Medulla oblongata (tissue), 1 donor: Measurements from ENCODE around the gene MAP2.
"Not testable (repeated sequence)": the region's sequence is repeated elsewhere in the genome, so short reads cannot be mapped to it uniquely, and the experiment has no call there.

Experiments
- DNase-seq: peaks from one replicate; pipeline ENCODE4 v3.0.0-alpha.2; 2015; ENCODE audit errors: extremely low spot score

MAP2 gene

GRCh38 chr2:209473930-209474419 is 50.1 kb downstream of the MAP2 start:
- no peak for DNase-seq

- DNase-seq: no peak
These were observed 51.1 kb downstream of the MAP2 start for GRCh38 chr2:209474960-209475359.

DNA sequence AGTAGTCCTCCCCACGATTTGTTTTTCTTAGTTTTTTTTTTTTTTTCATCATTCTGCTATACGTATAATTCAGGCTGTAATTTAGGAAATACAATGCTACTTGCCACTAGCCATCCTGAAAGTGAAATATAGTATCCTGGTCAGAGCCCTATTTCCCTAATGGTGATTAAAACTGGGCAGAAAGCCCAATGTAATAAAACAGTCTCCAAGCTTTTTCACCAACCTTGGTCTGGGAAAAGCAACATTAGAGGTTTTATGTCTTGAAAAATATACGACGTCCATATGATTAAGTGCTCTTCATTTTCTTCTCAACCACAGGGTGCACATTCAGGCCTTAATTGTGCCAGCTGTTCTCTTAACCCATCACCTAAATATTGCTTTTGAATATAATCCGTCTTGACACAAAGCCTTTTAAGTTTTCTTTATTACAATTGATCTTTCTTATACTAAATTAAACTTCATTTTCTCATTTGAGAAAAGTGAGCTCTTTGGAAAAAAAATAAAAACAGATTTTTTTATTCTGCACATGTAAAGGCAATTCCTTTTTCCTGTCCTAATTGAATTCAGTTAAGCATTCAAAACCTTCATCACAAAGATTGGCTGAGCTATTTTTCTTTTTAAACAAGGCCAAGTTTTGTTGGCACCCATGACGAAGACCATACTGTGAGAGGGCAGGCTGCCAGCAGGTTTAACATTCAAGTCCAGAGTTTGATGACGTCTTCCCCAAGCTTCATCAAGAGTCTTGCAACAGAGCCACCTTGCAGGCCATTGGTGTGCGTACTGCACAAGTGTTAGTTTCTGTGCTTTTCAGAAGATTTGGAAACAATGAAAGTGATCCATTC is 52.7 kb downstream of the MAP2 start:
- peak; percentile 69 for DNase-seq

GRCh38 chr2:209492296-209492695 is 68.4 kb downstream of the MAP2 start:
- not testable (repeated sequence) for DNase-seq

GRCh38 chr2:209495068-209495620 is 71.3 kb downstream of the MAP2 start:
- DNase-seq: not testable (repeated sequence)

GRCh38 chr2:209495855-209496585 is 72.2 kb downstream of the MAP2 start:
- no peak for DNase-seq

DNA sequence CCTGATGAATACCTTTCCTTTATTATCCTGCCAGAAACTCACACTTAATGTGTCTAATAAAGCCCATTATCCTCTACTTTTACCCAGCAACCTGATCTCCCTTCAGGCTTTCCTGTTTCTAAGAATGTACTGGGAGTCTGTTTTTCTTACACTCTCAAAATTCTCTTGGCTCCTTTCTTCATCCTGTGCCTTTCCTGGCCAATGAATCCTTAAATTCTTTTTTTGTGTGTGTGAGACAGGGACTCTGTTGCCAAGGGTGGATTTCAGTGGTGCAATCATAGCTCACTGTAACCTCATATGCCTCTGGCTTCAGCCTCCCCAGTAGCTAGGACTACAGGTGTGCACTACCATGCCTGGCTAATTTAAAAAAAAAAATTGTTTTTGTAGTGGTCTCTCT is 72.7 kb downstream of the MAP2 start:
- DNase-seq: no peak

DNA sequence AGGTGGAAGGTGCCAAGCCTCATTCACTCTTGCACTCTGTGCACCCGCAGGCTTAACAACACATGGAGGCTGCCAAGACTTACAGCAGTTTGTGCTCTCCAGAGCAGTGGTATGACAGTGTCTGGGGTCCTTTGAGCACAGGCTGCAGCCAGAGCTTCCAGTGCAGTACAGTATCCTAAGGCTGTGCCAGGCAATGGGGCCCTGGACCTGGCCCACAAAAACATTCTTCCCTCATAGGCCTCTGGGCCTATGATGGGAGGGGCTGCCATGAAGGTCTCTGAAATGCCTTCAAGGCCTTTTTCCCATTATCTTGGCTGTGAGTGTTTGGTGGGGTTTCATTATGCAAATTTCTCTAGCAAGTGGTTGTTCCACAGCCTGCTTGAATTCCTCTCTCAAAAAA is 74.8 kb downstream of the MAP2 start:
- no peak for DNase-seq

GRCh38 chr2:209499069-209499468 is 75.2 kb downstream of the MAP2 start:
- DNase-seq: no peak

GRCh38 chr2:209501579-209501978 is 77.7 kb downstream of the MAP2 start:
- no peak for DNase-seq

GRCh38 chr2:209505410-209505809 is 81.6 kb downstream of the MAP2 start:
- no peak for DNase-seq

DNA sequence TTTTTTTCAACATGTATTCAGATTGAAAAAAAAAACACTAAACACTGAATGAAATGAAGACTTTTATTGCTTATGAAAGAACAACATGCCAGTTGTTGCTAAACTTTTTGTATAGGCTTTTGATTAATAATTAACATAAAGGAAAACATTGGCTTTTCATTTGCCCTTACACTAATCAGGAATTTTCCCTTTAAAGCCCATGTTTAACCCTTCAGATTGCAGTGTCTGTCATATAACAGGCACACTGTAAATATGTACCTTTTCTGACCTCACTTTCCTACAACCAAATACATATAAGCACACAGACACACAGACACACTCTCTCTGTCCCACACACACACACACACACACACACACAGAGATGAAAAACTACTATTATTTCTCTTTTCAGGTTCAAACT is 84.4 kb downstream of the MAP2 start:
- no peak for DNase-seq

- no peak for DNase-seq
These were observed 87.8 kb downstream of the MAP2 start for GRCh38 chr2:209511637-209512036.

- no peak for DNase-seq
These were observed 89.1 kb downstream of the MAP2 start for GRCh38 chr2:209512971-209513370.

DNA sequence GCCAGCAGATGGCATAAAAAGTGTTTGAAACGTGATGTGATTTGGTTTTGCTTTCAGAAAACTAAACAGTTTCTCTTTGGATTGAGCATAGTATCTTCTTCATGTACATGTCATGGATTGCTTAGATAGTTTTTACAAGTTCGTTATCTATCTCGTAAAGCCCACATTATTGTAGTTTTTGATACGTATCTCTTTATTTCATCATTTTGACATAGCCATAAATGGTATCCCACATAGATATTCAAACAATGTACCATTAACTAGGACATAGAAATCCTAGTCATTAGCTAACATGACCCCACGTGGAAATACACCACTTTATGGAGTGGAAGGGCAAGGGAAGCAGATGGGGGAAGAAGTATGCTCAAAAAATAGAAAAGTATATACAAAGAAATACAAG is 93.6 kb downstream of the MAP2 start:
- DNase-seq: no peak

GRCh38 chr2:209519271-209519670 is 95.4 kb downstream of the MAP2 start:
- DNase-seq: no peak

- no peak for DNase-seq
These were observed 96.1 kb downstream of the MAP2 start for GRCh38 chr2:209519906-209520305.

DNA sequence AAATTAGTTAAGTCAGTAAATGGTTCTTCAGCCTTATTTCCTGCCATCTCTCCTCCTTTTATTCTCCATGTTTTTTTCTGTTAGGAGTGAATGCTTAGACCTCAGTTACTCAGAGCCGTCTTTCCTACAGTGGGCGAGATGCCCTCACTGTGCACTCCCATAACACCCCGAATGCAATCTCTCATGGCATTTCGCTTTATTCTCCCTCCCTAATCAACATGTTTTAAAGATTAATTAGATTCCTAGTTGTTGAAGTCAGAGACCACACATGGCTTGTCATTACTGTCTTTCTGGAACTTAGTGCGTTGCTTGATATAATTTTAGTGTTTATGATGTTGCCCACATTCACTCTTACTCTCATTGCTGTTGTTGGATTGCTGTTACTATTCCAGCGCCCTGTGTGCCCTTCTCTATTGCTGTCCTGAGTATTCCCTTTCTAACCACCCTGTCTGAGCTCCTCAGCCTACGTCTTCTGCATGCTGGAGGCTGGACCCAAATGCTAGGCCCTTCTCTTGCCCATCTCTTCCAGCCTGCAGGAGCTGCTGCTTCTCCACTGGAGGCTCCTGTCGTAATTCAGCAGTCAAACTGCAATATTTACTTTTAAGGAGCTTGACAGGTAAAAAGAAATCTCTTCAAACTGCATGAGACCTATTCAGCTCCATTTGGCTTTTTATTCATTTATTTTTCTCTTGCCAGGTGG is 99.3 kb downstream of the MAP2 start:
- DNase-seq: no peak

DNA sequence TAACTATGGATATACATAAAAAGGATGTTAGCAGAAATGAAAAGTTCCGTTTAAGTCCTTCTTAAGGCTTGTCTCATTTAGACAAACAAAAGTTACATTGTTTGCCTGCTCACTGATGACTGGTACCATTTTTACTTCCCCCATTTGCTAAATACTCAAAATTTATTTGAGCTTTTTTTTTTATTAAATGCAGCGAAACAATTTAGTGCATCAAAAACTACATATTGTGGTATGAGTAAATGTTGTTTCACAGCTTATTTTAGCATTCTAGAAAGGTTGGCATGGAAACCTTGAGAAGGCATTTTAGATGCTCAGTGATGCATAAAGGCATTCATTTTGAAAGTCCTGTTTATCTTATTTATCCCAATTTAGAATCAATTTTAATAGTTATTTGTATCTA is 100.0 kb downstream of the MAP2 start:
- DNase-seq: no peak

GRCh38 chr2:209525331-209525730 is 101.5 kb downstream of the MAP2 start:
- no peak for DNase-seq

GRCh38 chr2:209525834-209526281 is 102.0 kb downstream of the MAP2 start:
- DNase-seq: peak; percentile 41

- peak; percentile 61 for DNase-seq
These were observed 102.7 kb downstream of the MAP2 start for GRCh38 chr2:209526561-209526960.
